NCI-H2196 (cell line): ENCODE measurements around the gene RNPEPL1.
"Not testable (repeated sequence)": the region's sequence is repeated elsewhere in the genome, so short reads cannot be mapped to it uniquely, and the experiment has no call there.

Experiments used
- DNase-seq: peaks from one replicate; lab custom pipeline; 2025; ENCODE audit not compliant: unreplicated experiment; lab: John Stamatoyannopoulos, UW

Gene RNPEPL1

DNA sequence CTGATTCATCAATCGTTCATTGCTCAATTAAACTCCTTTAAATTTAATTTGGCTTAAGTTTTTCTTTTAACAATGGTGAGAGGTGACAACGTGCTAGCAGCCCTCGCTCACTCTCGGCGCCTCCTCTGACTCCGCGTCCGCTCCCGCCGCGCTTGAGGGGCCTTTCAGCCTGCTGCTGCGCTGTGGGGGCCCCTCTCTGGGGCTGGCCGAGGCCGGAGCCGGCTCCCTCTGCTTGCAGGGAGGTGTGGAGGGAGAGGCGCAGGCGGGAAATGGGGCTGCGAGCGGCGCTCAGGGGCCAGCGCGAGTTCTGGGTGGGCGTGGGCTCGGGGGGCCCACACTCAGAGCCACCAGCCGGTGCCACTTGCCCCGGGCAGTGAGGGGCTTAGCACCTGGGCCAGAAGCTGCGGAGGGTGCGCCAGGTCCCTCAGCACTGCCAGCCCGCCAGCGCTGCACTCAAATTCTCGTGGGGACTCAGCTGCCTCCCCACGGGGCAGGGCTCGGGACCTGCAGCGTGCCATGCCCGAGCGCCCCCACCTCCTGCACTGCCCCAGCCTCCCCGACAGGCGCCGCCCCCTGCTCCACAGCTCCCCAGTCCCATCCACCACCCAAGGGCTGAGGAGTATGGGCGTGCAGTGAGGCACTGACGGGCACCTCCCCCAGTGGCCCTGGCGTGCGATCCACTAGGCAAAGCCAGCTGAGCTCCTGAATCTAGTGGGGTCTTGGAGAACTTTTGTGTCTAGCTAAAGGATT lies 30.1 kb upstream of the RNPEPL1 start:
- DNase-seq = no peak

DNA sequence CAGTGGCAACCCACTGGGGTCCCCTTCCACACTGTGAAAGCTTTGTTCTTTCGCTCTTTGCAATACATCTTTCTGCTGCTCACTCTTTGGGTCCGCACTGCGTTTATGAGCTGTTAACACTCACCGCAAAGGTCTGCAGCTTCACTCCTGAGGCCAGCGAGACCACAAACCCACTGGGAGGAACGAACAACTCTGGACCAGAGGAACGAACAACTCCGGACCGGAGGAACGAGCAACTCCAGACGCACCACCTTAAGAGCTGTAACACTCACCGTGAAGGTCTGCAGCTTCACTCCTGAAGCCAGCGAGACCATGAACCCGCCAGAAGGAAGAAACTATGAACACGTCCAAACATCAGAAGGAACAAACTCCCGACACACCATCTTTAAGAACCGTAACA lies 29.2 kb upstream of the RNPEPL1 start:
- not testable (repeated sequence) for DNase-seq

DNA sequence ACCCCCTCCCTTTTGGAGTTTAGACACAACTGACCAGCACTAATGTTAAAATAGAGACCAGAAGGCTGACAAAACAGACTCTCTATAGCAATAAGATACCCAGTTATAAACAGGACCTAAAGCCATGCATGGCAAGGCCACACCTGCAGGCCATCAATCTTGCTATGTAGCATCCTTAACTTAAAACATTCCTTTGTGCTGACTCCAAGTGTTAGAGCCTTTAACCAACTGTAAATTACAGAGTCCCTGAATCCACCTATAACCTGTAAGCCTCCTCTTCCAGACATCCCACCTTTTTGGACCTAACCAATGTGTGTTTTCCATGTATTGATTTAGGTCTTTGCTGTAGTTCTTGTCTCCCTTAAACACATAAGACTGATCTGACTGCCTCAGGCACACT lies 28.4 kb upstream of the RNPEPL1 start:
- no peak for DNase-seq

DNA sequence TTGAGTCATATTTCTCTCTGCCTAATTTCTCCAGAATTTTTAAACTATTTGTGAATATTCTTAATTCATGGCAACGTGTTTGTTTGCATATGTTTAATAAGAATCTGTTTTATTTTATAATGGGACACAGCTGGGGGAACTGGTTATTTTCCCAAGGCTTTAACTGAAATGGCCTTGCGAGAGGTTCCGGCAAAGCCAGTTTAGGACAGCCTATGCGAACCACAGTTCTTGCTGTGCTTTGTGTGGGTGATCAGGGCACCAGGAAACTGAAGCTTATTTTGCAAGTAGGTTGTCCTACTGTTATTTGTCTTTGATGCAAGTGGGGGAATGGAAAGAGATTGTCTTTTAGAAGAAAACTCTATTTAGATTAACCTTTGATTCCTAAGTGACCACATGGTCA lies 17.0 kb upstream of the RNPEPL1 start:
- no peak for DNase-seq

GRCh38 chr2:240551811-240552210 lies 16.5 kb upstream of the RNPEPL1 start:
- DNase-seq = no peak

- no peak for DNase-seq
These were observed 14.3 kb upstream of the RNPEPL1 start for GRCh38 chr2:240553956-240554480.

- DNase-seq = no peak
These were observed 13.4 kb upstream of the RNPEPL1 start for GRCh38 chr2:240554767-240555493.

- DNase-seq = no peak
These were observed 12.6 kb upstream of the RNPEPL1 start for GRCh38 chr2:240555541-240556250.

GRCh38 chr2:240556553-240557100 lies 11.7 kb upstream of the RNPEPL1 start:
- DNase-seq = peak; percentile 24

DNA sequence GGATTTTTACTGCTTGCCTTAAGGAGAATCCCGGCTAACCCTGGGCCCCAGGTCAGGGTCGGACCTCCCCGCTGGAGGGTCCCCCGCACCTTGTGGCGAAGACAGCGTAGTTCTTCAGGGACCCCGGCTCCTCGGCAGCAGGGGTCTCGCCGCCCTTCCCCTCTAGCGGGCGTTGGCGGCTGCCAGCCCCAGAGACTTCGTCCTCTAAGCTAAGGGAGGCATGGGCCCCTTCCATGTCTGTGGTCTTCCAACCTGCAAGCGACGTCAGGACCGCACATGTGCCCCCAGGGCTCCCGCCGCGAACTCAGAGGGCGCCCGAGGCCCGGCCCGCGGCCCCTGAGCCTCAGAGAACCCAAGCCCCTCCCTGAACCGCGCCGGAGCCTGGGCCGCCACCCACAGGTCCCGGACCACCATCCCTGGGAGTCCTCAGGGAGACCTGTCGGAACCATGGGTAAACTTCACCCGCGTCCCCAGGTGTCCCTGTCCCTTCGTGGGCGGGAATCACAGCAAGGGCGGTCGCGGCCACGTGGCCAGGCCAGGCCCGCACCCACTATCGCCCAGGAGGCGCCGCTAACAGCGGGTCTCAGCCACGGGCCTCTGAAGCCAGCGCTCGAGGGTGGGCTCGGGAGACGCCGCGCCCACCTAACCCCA lies 11.1 kb upstream of the RNPEPL1 start:
- DNase-seq = no peak

DNA sequence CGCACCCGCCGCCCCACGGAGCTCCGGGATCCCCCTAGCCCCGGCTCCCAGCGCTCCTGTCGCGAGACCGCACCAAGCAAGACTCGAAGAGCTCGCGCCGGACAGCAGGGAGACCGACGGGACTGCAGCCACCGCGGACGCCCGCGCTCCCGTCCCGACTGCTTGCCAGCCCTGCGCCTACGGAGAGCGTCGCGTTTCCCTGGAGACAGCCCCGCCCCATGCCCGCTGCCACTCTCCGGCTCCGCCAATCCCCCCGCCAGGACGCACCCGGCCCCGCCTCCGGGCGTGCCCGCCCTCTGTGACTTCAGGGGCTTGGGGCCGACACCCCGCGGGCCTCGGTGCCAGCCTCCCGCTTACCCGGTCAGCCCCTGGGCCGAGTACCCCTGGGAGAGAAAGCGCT lies 10.5 kb upstream of the RNPEPL1 start, which contains the start of gene ANKMY1:
Gene ANKMY1, minus strand, starts transcription at position 181 of the 400 bp plus-strand sequence. CDS start 653 bp downstream, outside the sequence.
- no peak for DNase-seq

GRCh38 chr2:240558236-240558761 lies 10.0 kb upstream of the RNPEPL1 start:
- DNase-seq = no peak

GRCh38 chr2:240559286-240559685 lies 9.0 kb upstream of the RNPEPL1 start:
- no peak for DNase-seq

- DNase-seq = peak; percentile 90
These were observed 8.2 kb upstream of the RNPEPL1 start, which contains the start of gene DUSP28 for GRCh38 chr2:240560084-240560479. Gene DUSP28, plus strand, starts transcription at chr2:240560357. Its CDS starts 328 bp downstream, at chr2:240560685.

- peak; percentile 99 for DNase-seq
These were observed 7.6 kb upstream of the RNPEPL1 start for GRCh38 chr2:240560480-240561324.

DNA sequence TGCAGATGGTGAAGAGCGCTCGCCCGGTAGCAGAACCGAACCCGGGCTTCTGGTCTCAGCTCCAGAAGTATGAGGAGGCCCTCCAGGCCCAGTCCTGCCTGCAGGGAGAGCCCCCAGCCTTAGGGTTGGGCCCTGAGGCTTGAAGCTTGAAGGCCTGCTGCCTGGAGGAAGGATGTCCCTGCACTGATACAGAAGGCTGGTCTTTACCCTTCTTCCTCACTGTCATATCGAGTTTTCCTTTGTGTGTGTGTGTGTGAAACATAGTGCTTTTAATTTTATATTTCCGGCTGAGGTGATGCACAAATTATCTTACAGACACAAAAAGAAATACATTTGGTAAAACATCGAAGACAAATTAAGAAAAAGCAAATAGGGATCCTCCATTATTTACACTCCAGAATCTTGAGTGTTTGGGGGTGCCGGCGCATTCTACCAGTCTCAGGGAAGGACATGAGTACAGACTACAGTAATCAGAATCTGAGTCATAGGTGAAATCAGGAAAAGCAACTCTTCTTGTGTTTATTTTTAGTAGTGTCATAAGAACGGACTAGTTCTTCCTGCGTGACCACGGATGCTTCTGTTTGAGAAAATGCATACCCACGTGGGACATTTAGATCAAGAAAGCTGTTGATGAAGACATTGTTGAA lies 6.8 kb upstream of the RNPEPL1 start:
- no peak for DNase-seq

DNA sequence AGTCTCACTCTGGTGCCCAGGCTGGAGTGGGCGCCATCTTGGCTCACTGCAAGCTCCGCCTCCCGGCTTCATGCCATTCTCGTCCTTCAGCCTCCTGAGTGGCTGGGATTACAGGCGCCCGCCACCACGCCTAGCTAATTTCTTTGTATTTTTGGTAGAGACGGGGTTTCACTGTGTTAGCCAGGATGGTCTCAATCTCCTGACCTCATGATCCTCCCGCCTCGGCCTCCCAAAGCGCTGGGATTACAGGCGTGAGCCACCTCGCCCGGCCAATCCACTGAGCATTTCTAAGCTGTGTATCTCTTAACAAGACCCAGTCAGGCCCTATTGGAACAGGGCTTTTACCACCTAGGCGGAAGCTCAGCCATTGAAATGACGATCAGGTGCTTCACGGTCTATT lies 5.1 kb upstream of the RNPEPL1 start:
- DNase-seq = not testable (repeated sequence)

DNA sequence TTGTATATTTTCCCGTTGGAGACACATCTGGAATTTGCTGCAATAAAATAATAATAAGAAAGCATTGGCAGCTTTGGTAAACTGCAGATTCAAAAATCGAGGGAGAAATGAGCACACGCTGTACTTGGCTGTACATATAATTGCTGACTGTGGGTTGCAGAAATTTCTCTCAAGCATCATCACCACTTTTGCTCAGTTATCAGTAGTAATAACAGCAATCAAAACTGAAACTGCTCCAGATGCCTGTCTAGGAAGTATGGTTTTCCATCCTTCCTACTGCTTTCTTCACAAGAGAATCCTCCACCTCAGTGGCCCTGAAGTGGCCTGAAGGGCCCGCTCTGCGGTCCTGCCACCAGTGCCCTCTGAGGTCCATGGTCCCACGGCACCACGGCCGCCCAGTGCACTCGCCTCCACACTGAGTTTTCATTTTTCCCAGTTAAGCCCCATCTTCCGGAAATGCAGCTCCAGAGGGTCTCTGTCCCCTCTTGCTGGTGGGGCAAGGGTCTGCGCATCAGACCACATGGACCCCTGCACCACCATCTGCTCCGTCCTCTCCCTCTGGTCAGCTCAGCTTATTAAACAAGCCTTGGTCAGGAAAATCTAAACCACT lies 4.2 kb upstream of the RNPEPL1 start:
- no peak for DNase-seq
